Endodermal cell (in vitro differentiated cells): ENCODE data around the gene BRD7. TPM values are rescaled to one million over a fixed set of nuclear protein-coding genes. Genes with fewer than 3 reads are reported as not detected.

ENCODE experiments used
- DNase-seq: peaks from one replicate; pipeline ENCODE4 v3.0.0-alpha.2; 2017
- H3K27ac ChIP-seq: 2 replicates; pipeline ENCODE4 v1.5.1; 2013; ENCODE audit warnings: mild to moderate bottlenecking, low read depth, low read length, moderate library complexity
- H3K27me3 ChIP-seq: 2 replicates; pipeline ENCODE4 v1.6.1; 2013; ENCODE audit warnings: mild to moderate bottlenecking, low read length, moderate library complexity; ENCODE audit not compliant: insufficient read depth, control insufficient read depth, poor library complexity, severe bottlenecking
- H3K36me3 ChIP-seq: 2 replicates; pipeline ENCODE4 v1.7.0; 2013; ENCODE audit warnings: mild to moderate bottlenecking, low read length, moderate library complexity; ENCODE audit not compliant: control insufficient read depth, insufficient read depth
- H3K4me1 ChIP-seq: one replicate; pipeline ENCODE4 v1.7.0; 2013; ENCODE audit warnings: low read length; ENCODE audit not compliant: control insufficient read depth, insufficient read depth
- H3K4me3 ChIP-seq: 2 replicates; pipeline ENCODE4 v1.5.1; 2013; ENCODE audit warnings: mild to moderate bottlenecking, low read length, moderate library complexity
- H3K9ac ChIP-seq: 2 replicates; pipeline ENCODE4 v1.6.1; 2013; ENCODE audit warnings: mild to moderate bottlenecking, low read length, moderate library complexity; ENCODE audit not compliant: poor library complexity, severe bottlenecking; ENCODE audit errors: extremely low read depth
- H3K9me3 ChIP-seq: 2 replicates; pipeline ENCODE4 v1.6.1; 2013; ENCODE audit warnings: mild to moderate bottlenecking, low read length, moderate library complexity; ENCODE audit not compliant: control insufficient read depth
- H3K27ac Mint-ChIP-seq: 2 replicates; pipeline ENCODE4 v1.8.0; 2020; ENCODE audit warnings: mixed read lengths
- H3K27me3 Mint-ChIP-seq: 2 replicates; pipeline ENCODE4 v1.8.0; 2021; ENCODE audit warnings: mild to moderate bottlenecking, mixed read lengths; ENCODE audit not compliant: insufficient read depth
- H3K36me3 Mint-ChIP-seq: 2 replicates; pipeline ENCODE4 v1.8.0; 2020; ENCODE audit warnings: low read depth, mixed read lengths
- H3K4me1 Mint-ChIP-seq: 2 replicates; pipeline ENCODE4 v1.8.0; 2020; ENCODE audit warnings: mixed read lengths
- H3K4me3 Mint-ChIP-seq: 2 replicates; pipeline ENCODE4 v1.8.0; 2020; ENCODE audit warnings: mild to moderate bottlenecking, moderate library complexity, mixed read lengths
- H3K9me3 Mint-ChIP-seq: 2 replicates; pipeline ENCODE4 v1.8.0; 2020; ENCODE audit warnings: mild to moderate bottlenecking, mixed read lengths
- CTCF ChIP-seq: fragments of 200-600 bp; sonication (generic); conservative IDR thresholded peaks from 2 replicates; pipeline ENCODE4 v1.5.0; 2021; ENCODE audit warnings: antibody characterized with exemption, mild to moderate bottlenecking
- WGBS, 2 experiments: methylation state at CpG; one replicate each; pipeline versions ENCODE4 v1.1.5 to v1.1.7; 2013; ENCODE audit warnings: missing lambda C conversion rate in 2 of 2, mixed read lengths in 1 of 2; ENCODE audit not compliant: insufficient coverage in 1 of 2, insufficient read length in 1 of 2; 5-methylcytosine and 5-hydroxymethylcytosine counted together
- total RNA-seq, 2 donors: library from RNA; stranded (reverse); fragmentation: NEBNext Ultra II Directional in 1 of 2; extraction: Animal tissue kit (Norgen Biotek cat#: 25700) in 1 of 2; gene quantifications; 2 replicates in 1 of 2; 3 replicates in 1 of 2; pipeline ENCODE4 v1.2.1, GENCODE V29; 2021

BRD7 gene
- total RNA-seq, 2 donors from 2014 or later = 125 to 163 TPM

GRCh38 chr16:50294955-50295354 lies 73.8 kb downstream of the BRD7 start:
- no peak for DNase-seq
- Histone ChIP-seq H3K4me3 (no peak overlapping the region), H3K4me1 (no peaks in the 10 kb centered on the region), H3K27me3 (no peaks in the 10 kb centered on the region), H3K36me3 (no peaks in the 10 kb centered on the region), H3K9me3 (no peaks in the 10 kb centered on the region), H3K27ac (no peak overlapping the region), H3K9ac (no peak overlapping the region)
- 85 to 100% methylated on average over 1 to 4 of the region's 4 CpGs for WGBS, 2 experiments
- H3K36me3 Mint-ChIP-seq = peaks cover 11% of the 10 kb centered on the region
- no peaks in the 10 kb centered on the region for H3K9me3 Mint-ChIP-seq
- no peaks in the 10 kb centered on the region for H3K4me1 Mint-ChIP-seq
- TF ChIP-seq CTCF = no peak
- H3K27ac Mint-ChIP-seq = no peak overlapping the region
- no peaks in the 10 kb centered on the region for H3K27me3 Mint-ChIP-seq
- H3K4me3 Mint-ChIP-seq = no peak overlapping the region

GRCh38 chr16:50293994-50294855 lies 74.6 kb downstream of the BRD7 start:
- H3K36me3 Mint-ChIP-seq = peaks cover 12% of the 10 kb centered on the region

GRCh38 chr16:50293041-50293783 lies 75.6 kb downstream of the BRD7 start:
- Mint-ChIP-seq H3K27ac (no peak overlapping the region), H3K4me3 (no peak overlapping the region), H3K27me3 (no peaks in the 10 kb centered on the region), H3K36me3 (peaks cover 16% of the 10 kb centered on the region), H3K9me3 (no peaks in the 10 kb centered on the region), H3K4me1 (no peaks in the 10 kb centered on the region)
- Histone ChIP-seq H3K27ac (no peak overlapping the region), H3K27me3 (no peaks in the 10 kb centered on the region), H3K9me3 (no peaks in the 10 kb centered on the region), H3K9ac (no peak overlapping the region), H3K36me3 (no peaks in the 10 kb centered on the region), H3K4me3 (no peak overlapping the region), H3K4me1 (no peaks in the 10 kb centered on the region)
- WGBS, 2 experiments = 88 to 91% methylated on average over 15 to 20 of the region's 20 CpGs
- TF ChIP-seq CTCF = no peak
- DNase-seq = no peak

More at GRCh38 chr16:50293994-50294855, 74.6 kb downstream of the BRD7 start:
- Histone ChIP-seq H3K4me3 (no peak overlapping the region), H3K27ac (no peak overlapping the region), H3K9me3 (no peaks in the 10 kb centered on the region), H3K36me3 (no peaks in the 10 kb centered on the region), H3K27me3 (no peaks in the 10 kb centered on the region), H3K4me1 (no peaks in the 10 kb centered on the region), H3K9ac (no peak overlapping the region)
- TF ChIP-seq CTCF = no peak
- no peaks in the 10 kb centered on the region for H3K9me3 Mint-ChIP-seq
- WGBS, 2 experiments = 82 to 91% methylated on average over 8 to 20 of the region's 20 CpGs
- H3K4me3 Mint-ChIP-seq = no peak overlapping the region
- no peaks in the 10 kb centered on the region for H3K27me3 Mint-ChIP-seq
- H3K4me1 Mint-ChIP-seq = no peaks in the 10 kb centered on the region
- no peak overlapping the region for H3K27ac Mint-ChIP-seq
- no peak for DNase-seq
